ENCODE results near the gene KLK1.
"Not testable (repeated sequence)": the region's sequence is repeated elsewhere in the genome, so short reads cannot be mapped to it uniquely, and the experiment has no call there.

The KLK1 gene

GRCh38 chr19:50792272-50793250 lies 31.0 kb downstream of the KLK1 start:
- DNase-seq (ENCODE audit: low spot score): no peak

DNA sequence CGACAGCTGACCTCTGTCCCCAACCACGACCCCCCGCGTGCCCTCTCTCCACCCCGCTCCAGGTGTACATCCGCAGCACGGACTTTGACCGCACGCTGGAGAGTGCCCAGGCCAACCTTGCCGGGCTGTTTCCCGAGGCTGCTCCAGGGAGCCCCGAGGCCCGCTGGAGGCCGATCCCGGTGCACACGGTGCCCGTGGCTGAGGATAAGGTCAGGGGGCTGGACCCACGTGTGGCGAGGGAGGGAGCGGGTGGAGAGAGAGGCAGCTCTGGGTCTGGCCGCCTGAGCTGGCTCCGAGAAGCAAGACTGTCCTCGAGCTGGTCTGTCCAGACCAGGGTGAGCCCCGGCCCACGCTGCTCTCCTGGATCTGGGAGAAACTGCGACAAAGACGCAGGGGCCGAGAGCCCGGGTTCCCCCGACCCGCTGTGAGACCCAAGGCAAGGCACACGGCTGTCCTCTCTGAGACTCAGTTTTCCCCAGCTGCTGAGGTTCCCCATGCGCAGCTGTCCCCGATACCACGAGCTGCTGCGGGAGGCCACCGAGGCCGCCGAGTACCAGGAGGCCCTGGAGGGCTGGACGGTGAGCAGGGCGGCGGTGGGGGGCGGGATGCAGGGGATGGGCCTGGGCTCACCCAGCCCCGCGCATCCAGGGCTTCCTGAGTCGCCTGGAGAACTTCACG lies 31.9 kb downstream of the KLK1 start:
- DNase-seq (ENCODE audit: low spot score): no peak

DNA sequence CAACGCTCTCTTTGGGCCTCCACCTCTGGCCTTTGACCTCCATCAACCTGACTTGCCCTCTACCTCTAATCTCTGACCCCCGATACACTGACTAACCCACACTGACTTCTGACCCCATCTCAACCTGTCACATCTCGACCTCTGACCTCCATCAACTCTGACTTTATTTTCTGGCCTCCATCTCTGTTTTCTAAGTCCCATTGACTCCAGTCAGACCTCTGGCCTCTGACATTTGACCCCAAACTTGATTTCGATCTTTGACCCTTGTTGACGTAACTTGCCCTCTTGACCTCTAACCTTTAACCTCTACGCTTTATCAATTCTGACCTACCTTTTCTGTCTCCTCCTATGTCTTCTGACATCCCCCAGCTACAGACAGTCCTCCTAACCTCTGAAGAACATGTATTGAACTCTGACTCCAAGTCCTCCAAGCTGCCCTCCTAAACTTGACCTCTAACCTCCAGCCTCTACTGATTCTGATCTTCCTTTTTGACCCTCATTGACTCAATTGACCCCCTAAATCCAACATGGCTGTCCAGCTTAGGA lies 32.6 kb downstream of the KLK1 start:
- DNase-seq (ENCODE audit: low spot score): no peak

DNA sequence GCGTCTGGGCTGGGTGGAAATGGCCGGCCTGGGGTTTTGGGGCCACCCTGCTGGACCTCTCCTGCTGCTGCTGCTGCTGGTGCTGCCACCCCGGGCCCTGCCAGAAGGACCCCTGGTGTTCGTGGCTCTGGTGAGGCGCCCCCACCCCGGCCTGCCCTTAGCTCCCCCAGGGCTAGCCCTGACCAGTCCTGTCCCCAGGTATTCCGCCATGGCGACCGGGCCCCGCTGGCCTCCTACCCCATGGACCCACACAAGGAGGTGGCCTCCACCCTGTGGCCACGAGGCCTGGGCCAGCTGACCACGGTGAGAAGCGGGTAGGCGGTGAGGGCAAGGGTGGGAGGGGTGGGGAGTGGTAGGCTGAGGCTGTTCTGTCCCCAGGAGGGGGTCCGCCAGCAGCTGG lies 33.2 kb downstream of the KLK1 start, which contains the start of gene ACP4:
Gene ACP4 (plus strand): TSS at position 20 of the 400 bp plus-strand sequence. CDS start 0 bp downstream, at position 20.
- no peak for DNase-seq (ENCODE audit: low spot score)

- DNase-seq (ENCODE audit: low spot score): no peak
Measured at GRCh38 chr19:50785329-50785728, 38.3 kb downstream of the KLK1 start.

GRCh38 chr19:50784710-50785109 lies 38.9 kb downstream of the KLK1 start:
- no peak for DNase-seq (ENCODE audit: low spot score)

DNA sequence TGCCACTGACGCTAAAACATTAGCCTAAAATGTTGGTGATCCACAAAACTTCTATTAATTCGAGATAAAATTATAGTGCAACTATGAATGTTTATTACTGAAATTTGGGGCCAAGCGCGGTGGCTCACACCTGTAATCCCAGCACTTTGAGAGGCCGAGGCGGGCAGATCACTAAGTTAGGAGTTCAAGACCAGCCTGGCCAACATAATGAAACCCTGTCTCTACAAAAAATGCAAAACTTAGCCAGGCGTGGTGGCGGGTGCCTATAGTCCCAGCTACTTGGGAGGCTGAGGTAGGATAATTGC lies 39.8 kb downstream of the KLK1 start:
- not testable (repeated sequence) for DNase-seq (ENCODE audit: low spot score)

- DNase-seq (ENCODE audit: low spot score): no peak
Measured at GRCh38 chr19:50780753-50781435, 42.7 kb downstream of the KLK1 start.

GRCh38 chr19:50779504-50780457 lies 43.8 kb downstream of the KLK1 start:
- DNase-seq (ENCODE audit: low spot score): no peak

GRCh38 chr19:50778906-50779430 lies 44.6 kb downstream of the KLK1 start:
- no peak for DNase-seq (ENCODE audit: low spot score)

- peak; percentile 72 for DNase-seq (ENCODE audit: low spot score)
Measured at GRCh38 chr19:50777830-50778303, 45.7 kb downstream of the KLK1 start.

DNA sequence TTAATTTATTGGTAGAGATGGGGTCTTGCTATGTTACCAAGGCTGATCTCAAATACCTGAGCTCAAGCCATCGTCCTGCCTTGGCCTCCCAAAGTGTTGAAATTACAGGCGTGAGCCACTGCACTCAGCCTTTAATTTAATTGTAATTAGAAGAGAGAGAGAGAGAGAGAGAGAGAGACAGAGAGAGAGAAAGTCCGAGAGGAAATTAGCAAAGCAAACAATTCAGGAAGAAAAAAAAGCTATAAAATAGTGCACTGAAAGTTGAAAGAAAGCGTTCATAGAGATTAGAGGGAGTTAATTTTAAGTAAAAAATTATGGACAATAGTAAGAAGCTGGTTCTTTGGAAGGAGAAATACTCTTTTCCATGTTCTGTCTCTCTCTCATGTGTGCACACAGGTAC lies 46.3 kb downstream of the KLK1 start:
- no peak for DNase-seq (ENCODE audit: low spot score)

DNA sequence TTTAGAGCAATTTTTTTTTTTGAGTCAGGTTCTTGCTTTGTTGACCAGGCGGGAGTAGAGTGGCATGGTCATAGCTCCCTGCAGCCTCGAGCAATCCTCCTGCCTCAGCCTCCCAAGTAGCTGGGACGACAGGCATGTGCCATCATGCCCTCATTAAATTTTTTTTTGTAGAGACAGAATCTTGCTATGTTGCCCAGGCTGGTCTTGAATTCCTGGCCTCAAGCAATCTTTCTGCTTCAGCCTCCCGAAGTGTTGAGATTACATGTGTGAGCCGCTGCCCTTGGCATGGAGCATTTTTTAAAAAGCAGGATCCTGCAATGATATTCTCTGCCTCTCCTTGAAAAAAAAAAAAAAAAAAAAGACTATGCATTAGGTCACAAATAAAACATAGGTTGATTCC lies 47.5 kb downstream of the KLK1 start:
- DNase-seq (ENCODE audit: low spot score): no peak

- DNase-seq (ENCODE audit: low spot score): not testable (repeated sequence)
Measured at GRCh38 chr19:50773454-50773853, 50.1 kb downstream of the KLK1 start.

GRCh38 chr19:50772912-50773311 lies 50.7 kb downstream of the KLK1 start:
- DNase-seq (ENCODE audit: low spot score): not testable (repeated sequence)

DNA sequence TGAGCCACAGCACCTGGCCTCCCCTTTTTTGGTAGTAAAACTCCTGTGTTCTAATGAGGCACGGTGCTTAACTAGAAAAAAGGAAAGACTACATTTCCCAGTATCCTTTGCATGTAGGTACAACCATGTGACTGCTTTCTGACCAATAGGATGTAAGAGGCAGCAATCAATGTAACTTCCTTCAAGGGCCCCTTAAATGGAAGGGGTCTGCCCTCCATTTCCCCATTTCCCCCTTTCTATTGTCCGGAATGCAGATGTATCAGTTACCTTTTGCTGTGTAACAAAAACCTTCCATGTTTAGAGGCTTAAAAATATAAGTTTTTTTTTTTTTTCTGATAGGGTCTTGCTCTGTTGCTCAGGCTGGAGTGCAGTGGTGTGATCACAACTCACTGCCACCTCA lies 51.1 kb downstream of the KLK1 start:
- no peak for DNase-seq (ENCODE audit: low spot score)

DNA sequence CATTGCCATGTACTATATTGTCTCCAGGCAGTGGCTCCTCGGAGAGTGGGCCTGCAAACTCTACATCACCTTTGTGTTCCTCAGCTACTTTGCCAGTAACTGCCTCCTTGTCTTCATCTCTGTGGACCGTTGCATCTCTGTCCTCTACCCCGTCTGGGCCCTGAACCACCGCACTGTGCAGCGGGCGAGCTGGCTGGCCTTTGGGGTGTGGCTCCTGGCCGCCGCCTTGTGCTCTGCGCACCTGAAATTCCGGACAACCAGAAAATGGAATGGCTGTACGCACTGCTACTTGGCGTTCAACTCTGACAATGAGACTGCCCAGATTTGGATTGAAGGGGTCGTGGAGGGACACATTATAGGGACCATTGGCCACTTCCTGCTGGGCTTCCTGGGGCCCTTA lies 52.7 kb downstream of the KLK1 start:
- DNase-seq (ENCODE audit: low spot score): no peak

DNA sequence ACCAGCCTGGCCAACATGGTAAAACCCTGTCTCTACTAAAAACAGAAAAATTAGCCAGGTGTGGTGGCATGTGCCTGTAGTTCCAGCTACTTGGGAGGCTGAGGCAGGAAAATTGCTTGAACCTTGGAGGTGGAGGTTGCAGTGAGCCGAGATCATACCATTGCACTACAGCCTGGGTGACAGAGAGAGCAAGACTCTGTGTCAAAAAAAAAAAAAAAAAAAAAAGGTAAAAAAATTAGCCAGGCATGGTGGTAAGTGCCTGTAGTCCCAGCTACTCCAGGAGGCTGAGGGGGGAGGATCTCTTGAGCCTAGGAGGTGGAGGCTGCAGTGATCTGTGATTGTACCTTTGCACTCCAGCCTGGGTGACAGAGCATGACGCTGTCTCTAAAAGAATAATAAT lies 53.4 kb downstream of the KLK1 start, which contains the start of gene GPR32:
Gene GPR32 (plus strand): TSS at position 301 of the 400 bp plus-strand sequence. CDS start 137 bp downstream, outside the sequence.
- not testable (repeated sequence) for DNase-seq (ENCODE audit: low spot score)
